Stimulated activated naive CD8-positive, alpha-beta T cell treated with anti-CD3 and anti-CD28 coated beads, Interleukin-15, Interleukin-2, amounts not matched to agents 100 ng/mL and 50 ng/mL, for 24 hours (primary cell): Measurements from ENCODE around the gene MAP2K4.
A peak's percentile ranks its signal among the peaks of the same experiment; 100 is the strongest.

Experiments
- H3K27ac Mint-ChIP-seq: one replicate; pipeline ENCODE4 v1.8.0; 2021; ENCODE audit warnings: mild to moderate bottlenecking, mixed read lengths
- H3K27me3 Mint-ChIP-seq: one replicate; pipeline ENCODE4 v1.8.0; 2021; ENCODE audit warnings: mixed read lengths
- H3K36me3 Mint-ChIP-seq: one replicate; pipeline ENCODE4 v1.8.0; 2021; ENCODE audit warnings: low read depth, mixed read lengths
- H3K4me1 Mint-ChIP-seq: one replicate; pipeline ENCODE4 v1.8.0; 2021; ENCODE audit warnings: low read depth, mixed read lengths
- H3K4me3 Mint-ChIP-seq: one replicate; pipeline ENCODE4 v1.8.0; 2021; ENCODE audit warnings: mild to moderate bottlenecking, mixed read lengths
- H3K9me3 Mint-ChIP-seq: one replicate; pipeline ENCODE4 v1.8.0; 2021; ENCODE audit warnings: mixed read lengths

The MAP2K4 gene

DNA sequence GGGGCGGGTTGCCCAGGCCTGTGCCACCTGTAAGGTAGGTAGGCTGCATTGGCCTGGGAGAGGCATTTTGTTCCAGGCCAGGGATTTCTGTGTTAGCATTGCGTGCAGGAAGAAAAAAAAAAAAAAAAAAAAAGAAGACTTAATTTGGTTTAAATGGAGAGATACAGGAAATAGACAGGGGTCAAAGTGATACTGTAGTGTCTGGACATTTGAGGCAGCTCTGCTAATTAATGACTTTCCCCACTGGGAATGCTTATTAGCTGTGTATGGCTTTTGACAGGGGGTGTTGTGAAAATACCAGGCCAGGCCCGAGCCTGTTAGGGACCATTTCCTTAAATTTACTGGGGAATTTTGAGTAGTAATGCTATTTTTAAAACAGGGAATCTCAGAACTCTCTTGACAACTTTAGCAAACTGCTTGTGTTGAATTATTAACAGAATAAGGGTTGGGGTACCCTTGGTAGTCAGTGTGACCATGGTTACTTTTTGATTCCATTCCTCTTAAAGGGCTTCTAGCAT is 1.0 kb downstream of the MAP2K4 start:
- H3K27me3 Mint-ChIP-seq, result no peaks in the 10 kb centered on the region
- H3K4me1 Mint-ChIP-seq, result peaks cover 57% of the 10 kb centered on the region
- H3K9me3 Mint-ChIP-seq, result no peaks in the 10 kb centered on the region
- H3K27ac Mint-ChIP-seq, result peak overlapping the region; percentile 65
- peak overlapping the region; percentile 86 for H3K4me3 Mint-ChIP-seq
- peaks cover 7% of the 10 kb centered on the region for H3K36me3 Mint-ChIP-seq

DNA sequence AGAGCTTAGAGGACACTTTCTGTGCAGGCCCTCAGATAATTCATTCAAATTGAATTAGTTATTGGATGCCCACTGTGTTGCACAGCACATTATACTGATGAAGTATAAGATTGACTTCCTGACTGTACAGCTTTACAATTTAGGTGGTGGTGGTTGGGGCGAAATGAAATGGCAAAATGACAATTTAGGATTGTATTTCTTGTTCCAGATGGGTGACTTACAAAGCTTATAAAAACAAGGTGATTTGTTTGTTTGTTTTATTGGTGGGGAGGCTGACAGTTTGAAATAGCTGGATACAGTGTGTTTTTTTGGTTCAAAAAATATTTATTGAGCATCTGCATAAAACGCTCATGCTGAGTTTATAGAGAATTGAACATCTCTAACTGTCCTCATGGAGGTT is 1.6 kb downstream of the MAP2K4 start:
- Mint-ChIP-seq H3K9me3 (no peaks in the 10 kb centered on the region), H3K27me3 (no peaks in the 10 kb centered on the region), H3K27ac (no peak overlapping the region), H3K36me3 (peaks cover 11% of the 10 kb centered on the region), H3K4me1 (peaks cover 63% of the 10 kb centered on the region), H3K4me3 (peak overlapping the region; percentile 86)

DNA sequence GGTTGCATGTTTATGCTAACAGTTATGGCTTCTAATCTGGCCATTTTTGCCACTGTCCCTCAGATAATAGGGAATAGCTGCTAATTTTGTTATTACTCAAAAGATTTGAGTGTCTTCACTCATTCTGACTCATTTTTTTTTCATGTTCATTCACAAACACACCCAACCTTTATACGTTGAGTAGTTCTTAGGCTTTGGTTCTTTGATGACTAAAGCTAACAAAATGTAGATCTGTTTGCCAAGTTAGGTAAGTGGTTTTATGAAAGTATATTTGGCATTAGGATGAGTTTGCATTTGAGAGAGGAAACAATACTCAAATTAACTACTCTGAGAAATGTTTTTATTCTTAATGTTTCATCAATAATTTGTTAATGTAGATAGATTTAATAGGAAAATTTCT is 3.6 kb downstream of the MAP2K4 start:
- H3K27me3 Mint-ChIP-seq, result no peaks in the 10 kb centered on the region
- H3K4me1 Mint-ChIP-seq, result peaks cover 76% of the 10 kb centered on the region
- peaks cover 15% of the 10 kb centered on the region for H3K36me3 Mint-ChIP-seq
- H3K9me3 Mint-ChIP-seq, result no peaks in the 10 kb centered on the region
- H3K4me3 Mint-ChIP-seq, result no peak overlapping the region
- no peak overlapping the region for H3K27ac Mint-ChIP-seq

DNA sequence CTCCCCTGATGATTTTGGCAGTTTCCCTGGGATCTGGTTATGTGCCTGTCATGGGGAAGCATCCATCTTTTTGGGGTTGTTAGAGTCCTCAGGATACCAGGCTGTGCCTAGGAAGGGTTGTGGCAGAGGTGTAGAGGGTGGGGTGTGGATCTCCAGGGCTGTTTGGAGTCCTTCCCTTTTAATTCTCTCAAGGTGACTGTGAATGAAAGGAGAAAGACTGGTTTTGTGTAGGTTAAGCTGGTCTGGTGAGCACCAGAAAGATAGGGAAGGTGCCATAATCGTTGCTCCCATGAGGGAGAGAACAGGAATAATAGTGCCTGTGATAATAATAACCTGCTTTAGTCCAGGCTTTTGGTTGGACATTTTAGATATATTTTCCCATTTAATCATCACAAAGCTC is 7.0 kb downstream of the MAP2K4 start:
- no peak overlapping the region for H3K27ac Mint-ChIP-seq
- H3K36me3 Mint-ChIP-seq, result peaks cover 23% of the 10 kb centered on the region
- H3K9me3 Mint-ChIP-seq, result no peaks in the 10 kb centered on the region
- H3K4me3 Mint-ChIP-seq, result no peak overlapping the region
- H3K4me1 Mint-ChIP-seq, result peaks cover 74% of the 10 kb centered on the region
- no peaks in the 10 kb centered on the region for H3K27me3 Mint-ChIP-seq

DNA sequence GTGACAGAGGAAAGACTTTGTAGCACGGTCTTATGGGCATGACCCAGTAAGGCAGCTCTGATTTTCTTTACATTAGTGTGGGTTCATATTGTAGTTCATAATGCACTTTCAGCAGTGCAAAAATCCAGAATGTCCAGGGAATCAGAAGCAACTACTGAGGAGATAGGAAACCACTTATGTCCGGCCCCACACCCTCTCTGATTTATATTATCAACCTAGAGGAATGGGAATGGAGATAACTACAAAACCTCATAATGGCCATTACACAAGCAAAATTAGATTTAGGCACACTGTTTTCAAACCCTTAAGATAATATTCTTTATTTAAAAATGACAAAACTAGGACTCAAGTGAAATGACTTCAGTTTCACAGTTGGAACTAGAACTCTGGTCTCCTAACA is 7.9 kb downstream of the MAP2K4 start:
- H3K4me3 Mint-ChIP-seq, result no peak overlapping the region

DNA sequence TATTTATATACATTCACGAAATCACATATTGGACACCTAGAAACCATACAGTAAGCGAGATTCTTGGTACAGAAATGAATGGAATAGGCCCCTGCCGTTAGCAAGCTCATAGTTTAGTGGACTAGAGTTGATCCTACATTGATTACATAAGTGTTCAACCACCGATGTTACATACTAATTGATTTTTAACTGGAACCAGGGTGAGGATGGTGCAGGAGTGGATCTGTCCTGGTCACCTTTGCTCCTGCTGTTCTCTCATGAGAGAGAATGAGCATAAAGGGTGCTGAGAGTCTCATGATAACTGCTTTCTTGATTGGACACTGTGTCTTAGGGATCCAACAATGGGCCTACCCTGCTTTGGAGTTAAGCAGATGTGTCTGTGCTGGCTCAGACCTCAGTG is 13.9 kb downstream of the MAP2K4 start:
- Mint-ChIP-seq H3K27me3 (no peaks in the 10 kb centered on the region), H3K36me3 (peaks cover 24% of the 10 kb centered on the region), H3K4me1 (peaks cover 40% of the 10 kb centered on the region), H3K27ac (no peak overlapping the region), H3K9me3 (no peaks in the 10 kb centered on the region), H3K4me3 (no peak overlapping the region)

More for the DNA sequence above, 7.9 kb downstream of the MAP2K4 start:
- Mint-ChIP-seq H3K4me1 (peaks cover 65% of the 10 kb centered on the region), H3K36me3 (peaks cover 23% of the 10 kb centered on the region), H3K9me3 (no peaks in the 10 kb centered on the region), H3K27ac (no peak overlapping the region), H3K27me3 (no peaks in the 10 kb centered on the region)

DNA sequence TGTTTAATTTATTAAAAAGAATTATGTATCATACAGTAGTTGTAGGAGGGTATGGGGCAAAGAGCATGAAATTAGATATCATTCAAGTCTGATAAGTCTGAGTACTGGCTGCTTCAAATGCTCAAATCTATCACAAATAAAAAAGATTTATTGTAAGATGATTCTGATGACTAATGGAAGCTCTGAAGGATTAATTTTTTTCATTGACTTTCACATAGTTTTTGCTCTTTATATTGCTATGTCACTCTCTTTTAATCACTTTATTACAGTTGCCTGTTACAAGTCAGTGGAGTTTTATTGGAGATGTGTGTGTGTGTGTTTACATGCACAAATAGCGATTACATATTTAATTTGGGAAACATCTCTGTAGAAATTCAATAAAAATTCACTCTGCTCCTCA is 15.0 kb downstream of the MAP2K4 start:
- H3K27me3 Mint-ChIP-seq, result no peaks in the 10 kb centered on the region
- H3K4me1 Mint-ChIP-seq, result peaks cover 43% of the 10 kb centered on the region
- no peak overlapping the region for H3K27ac Mint-ChIP-seq
- no peaks in the 10 kb centered on the region for H3K9me3 Mint-ChIP-seq
- peaks cover 25% of the 10 kb centered on the region for H3K36me3 Mint-ChIP-seq
- H3K4me3 Mint-ChIP-seq, result no peak overlapping the region

DNA sequence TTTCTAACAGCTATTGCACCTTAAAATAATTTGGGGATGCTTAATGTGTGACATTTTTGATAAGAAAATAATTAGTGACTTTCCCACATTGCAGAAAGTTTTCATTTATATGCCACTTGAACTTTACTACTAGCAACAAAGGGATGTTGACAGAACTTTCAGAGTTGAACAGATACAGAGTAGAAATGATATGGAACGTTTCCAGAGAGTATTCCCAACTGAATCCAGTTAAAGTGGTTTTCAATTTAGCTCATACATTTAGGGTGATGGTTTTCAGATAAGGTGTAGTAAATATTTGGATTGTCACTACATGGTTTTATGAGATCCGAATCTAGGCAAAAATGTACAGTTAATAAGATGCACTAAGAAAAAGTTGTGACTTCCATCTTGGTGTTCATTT is 17.3 kb downstream of the MAP2K4 start:
- peaks cover 50% of the 10 kb centered on the region for H3K4me1 Mint-ChIP-seq
- no peaks in the 10 kb centered on the region for H3K27me3 Mint-ChIP-seq
- no peak overlapping the region for H3K4me3 Mint-ChIP-seq

DNA sequence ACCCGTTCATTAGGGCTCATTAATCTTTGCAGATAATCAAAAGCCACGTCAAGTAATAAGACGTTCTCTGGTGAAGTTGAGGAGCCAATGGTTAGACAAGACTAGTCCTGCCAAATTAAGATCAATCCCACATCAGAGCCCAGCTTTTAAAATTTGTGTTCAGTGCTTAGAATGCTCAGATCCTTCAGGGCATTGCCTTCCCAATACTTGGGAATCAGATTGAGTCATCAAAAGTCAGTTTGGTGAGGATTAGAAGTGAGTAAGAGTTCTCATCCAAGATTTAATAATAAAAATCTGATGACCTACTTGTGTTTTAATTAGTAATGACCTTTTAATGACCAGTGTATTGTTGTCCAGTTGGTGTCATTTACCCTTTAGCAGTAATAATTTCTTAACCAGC is 19.8 kb downstream of the MAP2K4 start:
- Mint-ChIP-seq H3K4me3 (no peak overlapping the region), H3K4me1 (peaks cover 69% of the 10 kb centered on the region), H3K9me3 (no peaks in the 10 kb centered on the region), H3K27me3 (no peaks in the 10 kb centered on the region), H3K36me3 (peaks cover 26% of the 10 kb centered on the region), H3K27ac (no peak overlapping the region)

More for the DNA sequence above, 17.3 kb downstream of the MAP2K4 start:
- Mint-ChIP-seq H3K27ac (no peak overlapping the region), H3K9me3 (no peaks in the 10 kb centered on the region), H3K36me3 (peaks cover 29% of the 10 kb centered on the region)

DNA sequence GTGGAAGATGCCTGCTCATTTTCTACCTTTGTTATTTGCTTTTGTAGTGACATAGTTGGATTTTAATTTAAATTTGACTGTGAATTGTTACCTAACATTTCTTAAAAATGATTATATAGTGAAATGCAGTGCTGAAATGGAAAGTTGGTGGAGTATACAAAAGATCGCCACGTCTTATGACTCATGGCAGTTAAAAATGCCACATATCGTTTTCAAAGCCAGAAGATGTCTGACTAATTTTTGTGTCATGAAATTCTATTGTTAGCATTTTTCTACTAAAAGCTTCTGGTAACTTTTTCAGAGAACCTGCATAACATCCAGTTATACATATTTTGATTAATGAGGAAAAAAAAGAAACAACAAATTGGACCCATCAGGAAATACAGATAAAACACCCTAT is 20.6 kb downstream of the MAP2K4 start:
- Mint-ChIP-seq H3K4me1 (peaks cover 68% of the 10 kb centered on the region), H3K27me3 (no peaks in the 10 kb centered on the region), H3K27ac (peak overlapping the region; percentile 75), H3K36me3 (peaks cover 21% of the 10 kb centered on the region), H3K4me3 (peak overlapping the region; percentile 57), H3K9me3 (no peaks in the 10 kb centered on the region)

DNA sequence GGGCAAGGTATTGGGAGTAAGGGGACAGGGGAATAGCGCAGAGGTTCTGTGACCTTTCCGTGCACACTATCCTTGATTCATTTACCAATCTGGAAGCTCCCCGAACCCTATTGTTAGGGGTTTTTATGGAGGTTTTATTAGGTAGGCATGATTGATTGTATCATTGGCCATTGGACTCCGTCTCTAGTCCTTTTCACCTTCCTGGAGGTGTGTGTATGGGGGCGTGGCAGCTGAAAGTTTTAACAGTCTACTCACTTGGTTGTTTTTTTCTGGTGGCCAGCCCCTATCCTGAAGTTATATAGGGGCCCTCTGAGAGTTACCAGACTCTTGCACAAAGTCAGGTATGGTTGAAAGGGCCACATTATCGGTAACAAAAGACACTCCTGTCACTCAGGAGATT is 23.0 kb downstream of the MAP2K4 start:
- Mint-ChIP-seq H3K4me3 (no peak overlapping the region), H3K9me3 (no peaks in the 10 kb centered on the region), H3K27me3 (no peaks in the 10 kb centered on the region), H3K4me1 (peaks cover 81% of the 10 kb centered on the region), H3K36me3 (peaks cover 18% of the 10 kb centered on the region), H3K27ac (no peak overlapping the region)

DNA sequence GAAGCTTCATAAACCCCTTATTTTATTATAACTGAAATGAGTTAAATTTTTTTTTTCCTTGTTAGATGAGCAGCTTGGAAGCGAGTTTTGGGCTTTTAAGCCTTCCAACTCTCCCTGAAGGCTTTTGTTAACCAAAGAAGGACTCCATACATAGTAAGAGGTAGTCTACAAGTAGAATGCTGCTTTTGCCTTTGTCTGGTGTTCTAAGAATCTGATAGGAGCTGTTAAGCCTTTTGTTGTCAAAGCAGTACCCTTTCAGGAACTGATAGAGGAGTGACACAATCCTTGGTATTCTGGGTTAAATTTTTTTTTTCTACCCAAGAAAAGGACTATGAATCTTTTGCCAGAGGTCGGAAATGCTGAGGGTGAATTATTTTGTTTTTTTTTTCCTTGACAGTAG is 26.1 kb downstream of the MAP2K4 start:
- H3K27ac Mint-ChIP-seq, result no peak overlapping the region
- peaks cover 84% of the 10 kb centered on the region for H3K4me1 Mint-ChIP-seq

DNA sequence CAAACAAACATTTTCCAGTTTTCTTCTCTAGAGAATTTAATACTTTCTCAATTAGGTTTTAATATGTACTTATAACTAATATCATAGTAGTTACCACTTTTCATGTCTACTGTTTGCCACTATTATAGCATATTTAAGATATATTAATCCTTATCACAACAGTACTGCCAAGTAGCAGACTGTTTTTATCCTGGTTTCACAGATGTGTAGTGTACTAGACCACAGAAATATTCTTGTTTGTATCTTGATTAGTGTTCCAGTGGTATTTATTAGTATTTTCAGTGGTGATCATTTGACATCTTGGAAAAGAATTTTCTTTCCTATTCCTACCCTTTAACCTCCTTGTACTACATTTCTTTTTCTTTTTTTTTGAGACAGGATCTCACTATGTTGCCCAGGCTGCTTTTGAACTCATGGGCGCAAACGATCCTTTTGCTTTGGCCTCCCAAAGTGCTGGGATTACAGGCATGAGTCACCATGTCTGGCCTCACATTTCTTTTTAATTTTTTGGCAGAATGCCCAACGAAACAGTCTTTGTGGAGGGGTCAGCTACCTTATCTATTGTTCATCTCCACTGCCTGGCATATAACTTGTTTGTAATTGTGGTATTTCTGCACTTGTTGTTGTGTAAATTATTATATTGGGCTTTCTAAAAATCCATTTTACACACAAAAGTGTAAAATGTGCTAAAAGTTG is 27.2 kb downstream of the MAP2K4 start:
- Mint-ChIP-seq H3K27ac (no peak overlapping the region), H3K4me3 (no peak overlapping the region), H3K4me1 (peaks cover 88% of the 10 kb centered on the region)

More for the DNA sequence above, 26.1 kb downstream of the MAP2K4 start:
- Mint-ChIP-seq H3K27me3 (no peaks in the 10 kb centered on the region), H3K9me3 (no peaks in the 10 kb centered on the region), H3K4me3 (no peak overlapping the region), H3K36me3 (peaks cover 12% of the 10 kb centered on the region)

DNA sequence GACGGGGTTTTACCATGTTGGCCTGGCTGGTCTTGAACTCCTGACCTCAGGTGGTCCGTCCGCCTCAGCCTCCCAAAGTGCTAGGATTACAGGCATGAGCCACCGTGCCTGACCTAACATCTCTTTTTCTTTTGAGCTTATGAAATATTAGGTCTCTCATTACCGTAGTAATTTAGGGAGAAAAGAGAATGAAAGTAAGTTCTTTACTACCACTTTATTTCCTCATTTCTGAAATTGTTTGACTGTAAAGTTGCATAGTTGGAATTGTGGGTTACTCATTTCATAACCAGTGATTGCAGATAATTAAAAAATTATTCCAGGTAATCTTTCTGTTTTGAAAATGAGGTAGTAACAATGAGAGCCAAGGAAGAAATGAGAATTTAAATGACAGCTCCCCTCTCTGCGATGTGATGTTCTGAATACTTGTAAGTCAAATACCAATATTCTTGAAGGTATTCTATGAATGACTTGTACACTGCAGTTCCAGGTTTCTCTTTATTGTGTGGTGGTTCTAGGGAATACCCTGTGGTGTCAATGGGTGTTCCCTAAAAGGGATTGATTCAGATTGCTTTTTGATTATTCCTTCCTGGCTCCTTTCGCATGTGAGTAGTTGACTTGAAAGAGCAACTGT is 28.3 kb downstream of the MAP2K4 start:
- Mint-ChIP-seq H3K9me3 (no peaks in the 10 kb centered on the region), H3K27me3 (no peaks in the 10 kb centered on the region), H3K27ac (no peak overlapping the region), H3K36me3 (no peaks in the 10 kb centered on the region), H3K4me1 (peaks cover 91% of the 10 kb centered on the region), H3K4me3 (no peak overlapping the region)

More for the DNA sequence above, 27.2 kb downstream of the MAP2K4 start:
- H3K36me3 Mint-ChIP-seq, result peaks cover 5% of the 10 kb centered on the region
- H3K9me3 Mint-ChIP-seq, result no peaks in the 10 kb centered on the region
- no peaks in the 10 kb centered on the region for H3K27me3 Mint-ChIP-seq

DNA sequence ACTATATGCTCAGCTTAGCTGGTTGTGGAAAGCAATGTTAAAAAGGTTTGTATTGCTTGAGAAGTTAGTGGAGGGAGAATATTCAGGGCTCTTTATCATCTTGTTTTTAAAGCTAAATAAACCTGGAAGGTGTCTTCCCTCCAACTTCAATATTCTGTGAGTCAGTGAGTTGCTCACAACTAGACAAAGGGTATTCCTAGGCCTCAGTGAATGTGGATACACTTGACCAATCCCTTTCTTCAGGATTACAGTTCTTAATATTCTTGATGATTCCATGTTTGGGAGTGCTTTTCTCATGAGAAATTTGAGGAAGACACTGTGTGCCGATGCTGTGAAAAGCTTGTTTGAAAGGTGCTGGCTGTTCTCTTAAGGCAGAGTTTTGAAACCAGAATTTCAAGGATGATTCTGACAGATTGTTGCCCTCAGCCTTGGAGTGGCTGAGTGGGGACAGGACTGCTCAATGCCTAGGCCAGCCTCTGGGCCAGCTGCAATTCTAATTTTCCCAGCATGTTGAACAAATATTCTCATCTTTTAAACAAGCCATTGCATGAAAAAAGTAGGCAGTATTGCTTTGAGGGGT is 30.1 kb downstream of the MAP2K4 start:
- peaks cover 8% of the 10 kb centered on the region for H3K36me3 Mint-ChIP-seq
- H3K4me3 Mint-ChIP-seq, result no peak overlapping the region
- no peak overlapping the region for H3K27ac Mint-ChIP-seq
- peaks cover 92% of the 10 kb centered on the region for H3K4me1 Mint-ChIP-seq
- H3K9me3 Mint-ChIP-seq, result no peaks in the 10 kb centered on the region
- no peaks in the 10 kb centered on the region for H3K27me3 Mint-ChIP-seq
